IPS-15b (cell line): ENCODE results near the gene ANKRD52.

Experiments
- H3K27me3 ChIP-seq: one replicate; pipeline ENCODE4 v1.6.1; 2013; ENCODE audit warnings: low read length; ENCODE audit not compliant: control insufficient read depth, insufficient read depth
- H3K36me3 ChIP-seq: one replicate; pipeline ENCODE4 v1.6.1; 2013; ENCODE audit warnings: low read length; ENCODE audit not compliant: control insufficient read depth, insufficient read depth
- H3K4me1 ChIP-seq: one replicate; pipeline ENCODE4 v1.6.1; 2013; ENCODE audit warnings: mild to moderate bottlenecking, low read length; ENCODE audit not compliant: control insufficient read depth, insufficient read depth
- H3K4me3 ChIP-seq: one replicate; pipeline ENCODE4 v1.5.1; 2013; ENCODE audit warnings: low read depth, low read length
- H3K9ac ChIP-seq: one replicate; pipeline ENCODE4 v1.6.1; 2013; ENCODE audit warnings: low read depth, mild to moderate bottlenecking, low read length
- H3K9me3 ChIP-seq: one replicate; pipeline ENCODE4 v1.6.1; 2013; ENCODE audit warnings: mild to moderate bottlenecking, low read length; ENCODE audit not compliant: control insufficient read depth, insufficient read depth

Gene ANKRD52

DNA sequence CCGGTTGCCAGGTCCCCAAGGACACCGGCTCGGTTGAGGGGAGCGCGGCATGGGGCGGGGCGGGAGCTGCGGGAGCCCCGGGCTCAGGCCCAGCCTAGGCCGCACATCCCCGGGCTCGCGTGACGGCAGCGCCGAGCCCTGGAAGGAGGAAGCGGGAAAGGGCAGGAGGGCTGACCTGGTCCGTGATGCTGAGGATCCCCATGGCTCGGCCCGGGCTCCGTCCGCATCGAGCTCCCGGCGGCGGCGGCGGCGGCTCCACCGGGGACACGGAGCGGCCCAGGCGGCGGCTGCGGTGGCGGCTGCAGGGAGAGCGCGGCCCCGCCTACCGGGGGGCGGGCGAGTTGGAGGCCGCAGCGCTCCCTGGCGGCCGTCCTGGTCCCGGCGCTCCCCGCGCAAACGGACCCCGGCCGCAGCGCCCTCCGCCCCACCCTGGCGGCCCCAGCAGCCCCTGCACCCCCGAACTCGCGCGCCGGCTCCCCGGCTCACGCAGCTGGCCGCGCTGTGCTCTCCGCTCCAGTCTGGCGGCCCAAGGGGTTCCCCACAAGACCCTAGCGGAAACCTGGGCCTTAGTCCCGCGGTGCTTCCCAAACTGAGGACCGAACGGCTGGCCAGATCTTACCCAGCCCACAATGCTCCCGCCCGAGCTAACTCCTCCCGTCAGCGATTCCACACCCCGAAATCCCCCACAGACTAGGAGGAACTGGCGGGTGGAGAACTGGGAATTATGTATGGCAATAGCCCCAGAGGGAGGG is at the start of gene ANKRD52:
Gene ANKRD52, minus strand, starts transcription at position 317 of the 752 bp plus-strand sequence. Its CDS starts 115 bp downstream, at position 202.
- H3K9me3 ChIP-seq: no peaks in the 10 kb centered on the region
- H3K4me3 ChIP-seq: peak within 1 kb of the TSS; percentile 94
- H3K27me3 ChIP-seq: no peaks in the 10 kb centered on the region
- peak within 1 kb of the TSS; percentile 88 for H3K9ac ChIP-seq
- peaks cover 5% of the 10 kb centered on the region for H3K4me1 ChIP-seq
- peaks cover 23% of the 10 kb centered on the region for H3K36me3 ChIP-seq

DNA sequence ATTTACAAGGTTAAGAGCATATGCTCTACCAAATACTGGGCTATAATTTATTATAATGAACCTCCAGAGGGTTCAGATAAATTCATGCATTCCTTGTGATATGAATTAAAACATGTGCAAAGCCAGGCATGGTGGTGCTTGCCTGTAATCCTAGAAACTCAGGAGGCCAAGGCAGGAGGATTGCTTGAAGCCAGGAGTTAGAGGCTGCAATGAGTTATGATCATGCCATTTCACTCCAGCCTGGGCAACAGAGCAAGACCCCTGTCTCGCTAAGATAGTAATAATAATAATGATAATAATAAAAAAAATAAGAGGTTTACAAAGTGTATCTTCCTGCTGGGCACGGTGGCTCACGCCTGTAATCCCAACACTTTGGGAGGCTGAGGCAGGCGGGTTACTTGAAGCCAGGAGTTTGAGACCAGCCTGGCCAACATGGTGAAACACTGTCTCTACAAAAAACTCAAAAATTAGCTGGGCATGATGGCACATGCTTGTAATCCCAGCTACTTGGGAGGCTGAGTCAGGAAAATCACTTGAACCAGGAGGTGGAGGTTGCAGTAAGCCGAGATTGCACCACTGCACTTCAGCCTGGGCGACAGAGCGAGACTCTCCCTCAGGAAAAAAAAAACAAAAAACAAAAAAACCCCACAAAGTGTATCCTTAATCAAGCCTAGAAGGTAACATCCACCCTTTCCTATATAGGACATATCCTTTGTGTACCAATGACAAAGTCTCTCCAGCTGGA is 49.2 kb upstream of the ANKRD52 start:
- Histone ChIP-seq H3K4me3 (no peak overlapping the region), H3K9me3 (no peaks in the 10 kb centered on the region), H3K27me3 (no peaks in the 10 kb centered on the region), H3K4me1 (no peaks in the 10 kb centered on the region), H3K36me3 (peaks cover 35% of the 10 kb centered on the region), H3K9ac (no peak overlapping the region)

DNA sequence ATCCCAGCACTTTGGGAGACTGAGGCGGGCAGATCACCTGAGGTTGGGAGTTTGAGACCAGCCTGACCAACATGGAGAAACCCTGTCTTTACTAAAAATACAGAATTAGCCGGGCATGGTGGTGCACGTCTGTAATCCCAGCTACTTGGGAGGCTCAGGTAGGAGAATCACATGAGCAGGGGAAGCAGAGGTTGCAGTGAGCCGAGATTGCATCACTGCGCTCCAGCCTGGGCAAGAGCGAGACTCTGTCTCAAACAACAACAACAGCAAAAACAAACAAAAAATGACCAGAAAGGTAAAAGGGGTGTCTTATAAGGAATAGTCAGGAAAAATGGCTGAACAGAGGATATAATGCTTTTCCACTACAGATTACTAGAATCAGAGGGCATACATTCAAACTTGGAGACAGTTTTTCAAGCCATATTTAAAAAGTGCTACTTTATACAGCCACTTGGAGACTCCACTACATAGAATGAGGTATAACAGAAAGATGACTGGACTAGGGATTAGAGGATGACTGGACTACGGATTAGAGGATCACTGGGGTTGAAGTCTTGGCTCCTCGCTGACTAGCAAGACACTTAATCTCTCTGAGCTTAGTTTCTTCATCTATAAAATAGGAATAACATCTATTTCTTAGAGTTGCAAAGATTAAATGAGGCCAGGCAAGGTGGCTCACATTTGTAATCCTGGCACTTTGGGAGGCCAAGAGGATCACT is 46.8 kb upstream of the ANKRD52 start:
- peaks cover 22% of the 10 kb centered on the region for H3K36me3 ChIP-seq
- H3K4me3 ChIP-seq: no peak overlapping the region
- H3K9me3 ChIP-seq: no peaks in the 10 kb centered on the region
- no peaks in the 10 kb centered on the region for H3K27me3 ChIP-seq
- peaks cover 6% of the 10 kb centered on the region for H3K4me1 ChIP-seq
- H3K9ac ChIP-seq: no peak overlapping the region

DNA sequence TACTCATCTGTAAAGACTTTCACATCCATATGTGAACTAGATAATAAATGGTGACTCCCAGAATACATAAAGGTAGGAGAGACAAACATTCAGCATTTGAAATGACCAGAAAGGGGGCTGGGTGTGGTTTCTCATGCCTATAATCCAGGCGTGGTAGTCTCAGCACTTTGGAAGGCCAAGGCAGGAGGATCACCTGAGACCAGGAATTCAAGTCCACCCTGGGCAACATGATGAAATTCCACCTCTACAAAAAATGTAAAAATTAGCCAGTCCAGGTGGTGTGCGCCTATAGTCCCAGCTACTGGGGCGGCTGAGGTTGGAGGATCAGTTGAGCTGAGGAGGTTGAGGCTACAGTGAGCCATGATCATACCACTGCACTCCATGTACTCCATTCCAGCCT is 46.1 kb upstream of the ANKRD52 start:
- Histone ChIP-seq H3K9me3 (no peaks in the 10 kb centered on the region), H3K4me1 (peaks cover 6% of the 10 kb centered on the region), H3K36me3 (peaks cover 26% of the 10 kb centered on the region), H3K4me3 (no peak overlapping the region), H3K27me3 (no peaks in the 10 kb centered on the region), H3K9ac (no peak overlapping the region)

DNA sequence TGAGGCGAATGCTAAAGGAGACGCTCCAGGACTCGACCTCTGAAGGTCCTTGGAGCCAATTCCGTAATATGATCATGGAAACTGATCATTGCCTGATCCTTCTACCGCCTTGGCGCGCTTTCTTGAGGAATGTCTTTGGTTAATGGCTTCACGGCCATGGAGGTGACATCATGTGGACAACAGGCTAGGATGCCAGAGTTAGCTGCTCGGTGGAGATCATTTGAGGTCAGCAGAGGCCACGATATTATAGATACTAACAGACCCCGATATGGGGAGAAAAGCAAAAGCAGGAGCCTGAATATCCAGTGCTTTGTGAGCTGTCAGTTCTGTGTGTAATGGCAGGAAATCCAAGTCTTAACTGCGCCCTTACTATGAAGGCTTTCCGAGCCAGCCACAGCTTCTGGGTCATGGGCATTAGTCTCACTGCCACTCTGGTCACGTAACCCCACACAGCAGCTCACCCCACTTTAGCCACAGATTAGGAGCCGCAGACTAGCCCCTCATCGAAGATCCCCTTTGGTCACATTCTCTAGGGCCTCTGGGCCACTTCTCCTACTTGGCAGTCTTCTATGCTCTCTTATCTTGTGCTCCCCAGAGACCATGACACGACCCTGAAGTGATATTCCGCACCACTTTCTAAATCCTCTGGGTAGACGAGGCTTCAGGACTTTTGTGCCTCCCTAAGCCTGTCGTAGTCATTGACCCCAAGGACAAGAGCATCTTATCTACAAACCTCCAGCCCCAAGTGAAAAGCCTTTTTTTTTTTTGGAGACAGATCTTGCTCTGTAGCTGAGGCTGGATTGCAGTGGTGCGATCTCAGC is 42.7 kb upstream of the ANKRD52 start:
- no peaks in the 10 kb centered on the region for H3K27me3 ChIP-seq

DNA sequence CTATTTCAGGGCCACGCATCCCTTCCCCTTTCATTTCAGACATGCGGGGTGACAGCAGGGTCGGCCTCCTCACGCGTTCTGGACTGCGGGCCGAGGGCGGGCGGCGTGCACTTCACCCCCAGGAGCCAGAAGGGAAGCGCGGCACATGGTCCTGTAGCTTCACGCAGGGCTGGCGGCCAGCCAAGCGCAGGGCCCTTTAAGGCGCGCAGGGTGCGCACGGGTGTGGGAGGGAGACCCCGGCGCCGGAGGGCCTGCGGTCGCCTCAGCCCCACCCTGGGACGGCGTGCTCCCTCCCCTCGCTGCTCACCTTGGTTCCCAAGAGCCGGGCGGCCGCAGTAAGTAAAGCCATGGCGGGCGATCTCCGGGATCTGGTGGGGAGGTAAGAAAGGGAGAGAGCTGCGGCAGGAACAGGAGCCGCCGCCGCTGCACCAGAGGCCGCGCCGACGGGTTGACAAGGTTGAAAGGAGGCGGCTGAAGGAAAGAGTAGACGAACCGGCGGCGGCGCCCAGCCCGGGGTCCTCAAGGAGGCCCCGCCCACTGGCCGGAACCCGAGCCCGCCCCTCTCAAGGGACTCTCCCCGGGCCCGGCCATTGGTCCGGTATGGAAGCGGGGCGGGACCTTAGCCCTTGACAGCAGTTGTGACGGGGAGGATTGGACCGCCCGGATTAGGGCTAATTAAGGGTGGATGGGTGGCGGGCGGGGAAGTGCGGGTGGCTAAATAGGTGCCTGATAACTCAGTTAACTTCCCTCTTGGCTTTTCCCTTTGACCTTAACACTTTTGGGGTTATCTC is 41.9 kb upstream of the ANKRD52 start, which contains the start of gene CS:
Gene CS, minus strand, starts transcription at position 478 of the 791 bp plus-strand sequence. Its CDS starts 129 bp downstream, at position 349.
- H3K27me3 ChIP-seq: no peaks in the 10 kb centered on the region
- peaks cover 8% of the 10 kb centered on the region for H3K36me3 ChIP-seq
- H3K4me1 ChIP-seq: peaks cover 6% of the 10 kb centered on the region

More for the DNA sequence above, 42.7 kb upstream of the ANKRD52 start:
- H3K9ac ChIP-seq: peak overlapping the region; percentile 88
- H3K4me1 ChIP-seq: peaks cover 6% of the 10 kb centered on the region
- H3K36me3 ChIP-seq: peaks cover 15% of the 10 kb centered on the region
- H3K4me3 ChIP-seq: peak overlapping the region; percentile 78
- H3K9me3 ChIP-seq: no peaks in the 10 kb centered on the region

DNA sequence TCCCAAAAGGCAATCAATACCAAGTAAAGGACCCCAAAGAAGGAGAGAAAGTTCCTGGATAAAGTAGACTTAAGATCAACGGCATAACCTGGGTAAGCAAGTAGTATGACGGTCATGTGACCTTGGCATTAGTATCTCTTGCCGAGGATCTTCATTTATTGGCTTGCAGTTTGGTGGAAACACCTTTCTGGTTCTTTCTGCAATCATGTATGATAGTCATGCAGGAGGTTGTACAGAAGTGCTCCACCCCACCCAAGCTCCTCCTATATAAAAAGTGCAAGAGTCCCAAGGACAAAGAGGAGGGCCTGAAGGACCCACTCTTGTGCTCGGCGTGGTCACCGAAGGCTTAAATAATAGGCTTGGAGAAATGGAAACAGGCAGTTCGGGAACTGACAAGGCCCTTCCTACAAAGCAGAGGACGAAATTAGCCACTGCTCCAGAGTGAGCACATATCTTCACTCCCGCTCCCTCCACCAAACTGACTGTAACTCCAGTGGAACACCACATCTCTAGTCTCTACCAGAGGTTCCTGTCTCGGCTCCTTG is 41.2 kb upstream of the ANKRD52 start:
- H3K4me3 ChIP-seq: peak overlapping the region; percentile 90
- H3K36me3 ChIP-seq: peaks cover 6% of the 10 kb centered on the region
- H3K4me1 ChIP-seq: peaks cover 6% of the 10 kb centered on the region
- no peaks in the 10 kb centered on the region for H3K27me3 ChIP-seq
- peak overlapping the region; percentile 81 for H3K9ac ChIP-seq
- no peaks in the 10 kb centered on the region for H3K9me3 ChIP-seq

More for the DNA sequence above, 41.9 kb upstream of the ANKRD52 start, which contains the start of gene CS:
- peak within 1 kb of the TSS; percentile 90 for H3K4me3 ChIP-seq
- no peaks in the 10 kb centered on the region for H3K9me3 ChIP-seq
- H3K9ac ChIP-seq: peak within 1 kb of the TSS; percentile 88

DNA sequence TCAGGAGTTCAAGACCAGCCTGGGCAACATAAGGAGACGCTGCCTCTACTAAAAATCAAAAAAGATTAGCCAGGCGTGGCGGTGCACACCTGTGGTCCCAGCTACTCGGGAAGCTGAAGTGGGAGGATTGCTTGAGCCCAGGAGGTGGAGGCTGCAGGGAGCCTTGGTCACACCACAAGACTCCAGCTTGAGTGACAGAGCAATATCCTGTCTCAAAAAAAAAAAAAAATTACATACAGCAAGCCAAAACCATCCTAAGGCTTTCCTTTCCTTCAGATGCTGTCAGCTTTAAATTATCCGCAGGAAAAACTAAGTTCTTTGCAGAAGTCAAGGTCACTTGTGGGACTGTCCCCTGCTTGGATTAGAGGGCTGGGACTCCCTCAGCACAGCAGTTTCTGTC is 40.6 kb upstream of the ANKRD52 start:
- Histone ChIP-seq H3K9ac (no peak overlapping the region), H3K4me1 (peaks cover 6% of the 10 kb centered on the region), H3K36me3 (peaks cover 7% of the 10 kb centered on the region), H3K4me3 (peak overlapping the region; percentile 90), H3K9me3 (no peaks in the 10 kb centered on the region), H3K27me3 (no peaks in the 10 kb centered on the region)

DNA sequence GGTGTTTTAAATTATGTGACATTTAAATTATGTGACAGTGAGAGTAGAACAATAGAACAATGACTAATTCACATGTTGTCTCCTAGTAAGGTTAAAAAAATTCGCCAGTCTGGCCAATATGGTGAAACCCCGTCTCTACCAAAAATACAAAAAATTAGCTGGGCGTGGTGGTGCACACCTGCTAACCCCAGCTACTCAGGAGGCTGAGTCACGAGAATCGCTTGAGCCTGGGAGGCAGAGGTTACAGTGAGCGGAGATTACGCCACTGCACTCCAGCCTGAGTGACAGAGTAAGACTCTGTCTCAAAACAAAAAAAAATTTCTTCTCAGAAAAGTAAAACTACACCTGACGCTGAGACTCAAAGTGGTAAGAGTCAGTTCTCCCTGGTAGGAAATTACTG is 39.2 kb upstream of the ANKRD52 start:
- H3K4me1 ChIP-seq: peaks cover 6% of the 10 kb centered on the region
- no peaks in the 10 kb centered on the region for H3K9me3 ChIP-seq
- no peak overlapping the region for H3K9ac ChIP-seq
- peaks cover 7% of the 10 kb centered on the region for H3K36me3 ChIP-seq
- H3K27me3 ChIP-seq: no peaks in the 10 kb centered on the region
- H3K4me3 ChIP-seq: no peak overlapping the region

DNA sequence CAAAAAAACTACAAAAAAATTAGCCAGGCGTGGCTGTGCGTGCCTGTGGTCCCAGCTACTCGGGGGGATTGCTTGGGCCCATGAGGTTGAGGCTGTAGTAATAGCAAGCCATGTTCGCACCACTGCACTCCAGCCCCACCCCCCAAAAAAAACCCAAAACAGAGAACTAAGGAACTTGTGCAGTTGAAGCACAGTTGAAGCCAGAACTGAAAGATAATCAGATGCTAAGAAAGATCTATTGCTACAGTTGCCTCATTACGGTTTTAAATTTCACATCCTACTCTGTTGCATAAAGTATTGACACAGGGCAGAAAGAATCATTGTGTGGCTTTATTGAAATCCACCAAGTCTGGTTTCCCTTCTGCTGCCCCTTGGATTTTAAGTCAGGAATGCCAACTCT is 38.1 kb upstream of the ANKRD52 start:
- H3K27me3 ChIP-seq: no peaks in the 10 kb centered on the region
- no peak overlapping the region for H3K9ac ChIP-seq
- no peaks in the 10 kb centered on the region for H3K9me3 ChIP-seq
- H3K4me1 ChIP-seq: peaks cover 6% of the 10 kb centered on the region
- peaks cover 13% of the 10 kb centered on the region for H3K36me3 ChIP-seq
- H3K4me3 ChIP-seq: no peak overlapping the region
